Stomach (tissue), 9 donors: ENCODE data around the gene HLA-DPA1. TPM values are rescaled to one million over a fixed set of nuclear protein-coding genes. Genes with fewer than 3 reads are reported as not detected.
A peak's percentile ranks its signal among the peaks of the same experiment; 100 is the strongest.
"Not testable (repeated sequence)": the region's sequence is repeated elsewhere in the genome, so short reads cannot be mapped to it uniquely, and the experiment has no call there.

ENCODE experiments used
- DNase-seq, 2 donors: peaks; one replicate each; pipeline versions ENCODE4 v3.0.0 to v3.0.0-alpha.2; 2013 to 2019
- H3K27ac ChIP-seq, 5 donors: fragments of 200-600 bp in 4 of 5; sonication (generic) in 4 of 5; one replicate each; pipeline ENCODE4 v1.5.1; 2013 to 2019; ENCODE audit warnings: mild to moderate bottlenecking in 1 of 5, moderate library complexity in 1 of 5
- H3K27me3 ChIP-seq, 3 donors: fragments of 200-600 bp; sonication (generic); one replicate each; pipeline ENCODE4 v1.5.1; 2017 to 2019; ENCODE audit warnings: mixed run types in 1 of 3
- H3K36me3 ChIP-seq, 4 donors: fragments of 200-600 bp; sonication (generic); 1 replicate in 3 of 4; 2 replicates in 1 of 4; pipeline ENCODE4 v1.5.1; 2016 to 2019
- H3K4me1 ChIP-seq, 4 donors: fragments of 200-600 bp; sonication (generic); one replicate each; pipeline ENCODE4 v1.5.1; 2016 to 2019
- H3K4me3 ChIP-seq, 4 donors: fragments of 200-600 bp; sonication (generic) in 3 of 4; one replicate each; pipeline ENCODE4 v1.5.1; 2016 to 2019; ENCODE audit warnings: mild to moderate bottlenecking in 1 of 4
- H3K9me3 ChIP-seq, 4 donors: fragments of 200-600 bp; sonication (generic); one replicate each; pipeline ENCODE4 v1.5.1; 2016 to 2019
- CTCF ChIP-seq, 7 experiments: fragments of 450-650 bp in 4 of 7; fragments of 200-600 bp in 3 of 7; sonication (generic) in 3 of 7; IDR thresholded peaks; one replicate each; pipeline ENCODE4 v1.5.1; 2016 to 2019; ENCODE audit warnings: antibody characterized with exemption in 7 of 7, control low read depth in 2 of 7, mild to moderate bottlenecking in 1 of 7
- EP300 ChIP-seq: sonication (generic); formaldehyde crosslinking; IDR thresholded peaks from one replicate; pipeline ENCODE4 v1.6.1; 2017; ENCODE audit warnings: antibody characterized with exemption
- POLR2A ChIP-seq, 4 donors: fragments of 450-650 bp; IDR thresholded peaks; one replicate each; pipeline ENCODE4 v1.6.1; 2016; ENCODE audit warnings: antibody characterized with exemption in 4 of 4, control low read depth in 2 of 4, mild to moderate bottlenecking in 1 of 4, moderate library complexity in 1 of 4
- POLR2AphosphoS5 ChIP-seq, 3 donors: sonication (generic); formaldehyde crosslinking; IDR thresholded peaks; one replicate each; pipeline ENCODE4 v1.6.1; 2016; ENCODE audit warnings: antibody characterized with exemption in 3 of 3
- WGBS, 5 donors: extraction: QIAGEN DNeasy Blood & Tissue Kit in 3 of 5; methylation state at CpG; one replicate each; pipeline versions ENCODE4 v1.1.5 to v1.1.7; 2013 to 2018; 5-methylcytosine and 5-hydroxymethylcytosine counted together
- intact Hi-C: fragments of 100-400 bp; cut with DNase I; formaldehyde crosslinking; loops from one replicate; pipeline ENCODE4 v1.15.1; 2023; ENCODE audit warnings: low total_unique reads
- polyA plus RNA-seq, 3 donors: library from polyadenylated mRNA; stranded (reverse); fragments of 200-250 nt; gene quantifications; one replicate each; pipeline ENCODE4 v1.2.3, GENCODE V29; 2013
- total RNA-seq, 5 donors: library from RNA; depleted of rRNA; stranded (reverse); fragments of >200 nt; gene quantifications; one replicate each; pipeline versions ENCODE4 v1.1.0 to v1.2.3, GENCODE V29; 2014 to 2016
- donor health status: healthy with polysubstance abuse.
- donor health status: Bipolar disorder and iron deficiency.
- donor health status: healthy.

The HLA-DPA1 gene
- total and polyA plus RNA-seq, 8 donors = 0.29 to 171 (median 31.0) TPM

- H3K36me3 ChIP-seq = peaks cover 0 to 32% (median 15%) of the 10 kb centered on the region in 4 donors
- 0 to 62% (median 4%) methylated on average over 4 of the region's 4 CpGs for WGBS, 5 donors
- H3K27me3 ChIP-seq = no peaks in the 10 kb centered on the region
- H3K9me3 ChIP-seq = no peaks in the 10 kb centered on the region
- no peak overlapping the region for H3K27ac ChIP-seq
- no peak for TF ChIP-seq POLR2AphosphoS5 (IDR thresholded peaks at IDR 0.05)
- DNase-seq = no peak
- no peaks in the 10 kb centered on the region for H3K4me1 ChIP-seq
- H3K4me3 ChIP-seq = no peak overlapping the region
- intact Hi-C loops = no loop called here
Observed at GRCh38 chr6:33064723-33065122, 8.7 kb downstream of the HLA-DPA1 start.

GRCh38 chr6:33063435-33063834, 10.0 kb downstream of the HLA-DPA1 start:
- H3K36me3 ChIP-seq = peaks cover 0 to 20% (median 8%) of the 10 kb centered on the region in 4 donors
- H3K27ac ChIP-seq, H3K27me3 ChIP-seq, H3K4me1 ChIP-seq, intact Hi-C loops, H3K9me3 ChIP-seq, H3K4me3 ChIP-seq, DNase-seq: not testable (repeated sequence)
- 29 to 73% (median 37%) methylated on average over 2 to 5 of the region's 5 CpGs for WGBS, 5 donors

- H3K27me3 ChIP-seq = no peaks in the 10 kb centered on the region
- DNase-seq = no peak
- WGBS, 5 donors = 80 to 89% (median 84%) methylated on average over 2 of the region's 2 CpGs
- intact Hi-C loops = no loop called here
- no peak overlapping the region for H3K4me3 ChIP-seq
- H3K9me3 ChIP-seq = no peaks in the 10 kb centered on the region
- TF ChIP-seq POLR2AphosphoS5 (IDR thresholded peaks at IDR 0.05) (no peak), EP300 (no peak), CTCF (IDR thresholded peaks at IDR 0.05) (no peak), POLR2A (IDR thresholded peaks at IDR 0.05) (no peak)
- peaks cover 0 to 5% (median 1%) of the 10 kb centered on the region in 4 donors for H3K36me3 ChIP-seq
- no peaks in the 10 kb centered on the region for H3K4me1 ChIP-seq
- H3K27ac ChIP-seq = no peak overlapping the region
Observed at GRCh38 chr6:33061987-33062386, 11.5 kb downstream of the HLA-DPA1 start.

GRCh38 chr6:33057222-33058150, 16.0 kb downstream of the HLA-DPA1 start:
- no peaks in the 10 kb centered on the region for H3K36me3 ChIP-seq
- no peaks in the 10 kb centered on the region for H3K27me3 ChIP-seq
- no peak for DNase-seq
- H3K27ac ChIP-seq = no peak overlapping the region
- H3K4me3 ChIP-seq = no peak overlapping the region
- 51 to 77% (median 54%) methylated on average over 5 to 6 of the region's 6 CpGs for WGBS, 5 donors
- TF ChIP-seq POLR2AphosphoS5 (IDR thresholded peaks at IDR 0.05) (no peak), EP300 (no peak), POLR2A (IDR thresholded peaks at IDR 0.05) (no peak), CTCF (IDR thresholded peaks at IDR 0.05) (no peak)
- no peaks in the 10 kb centered on the region for H3K9me3 ChIP-seq
- no peaks in the 10 kb centered on the region for H3K4me1 ChIP-seq
- intact Hi-C loops = no loop called here

- no peak for TF ChIP-seq CTCF (IDR thresholded peaks at IDR 0.05)
- TF ChIP-seq POLR2AphosphoS5 (IDR thresholded peaks at IDR 0.05) = no peak
- intact Hi-C loops = no loop called here
- WGBS, 5 donors = 16 to 26% (median 24%) methylated on average over 4 of the region's 4 CpGs
Observed at GRCh38 chr6:33053230-33053629, 20.2 kb downstream of the HLA-DPA1 start.

More at GRCh38 chr6:33053230-33053629, 20.2 kb downstream of the HLA-DPA1 start:
- Histone ChIP-seq H3K36me3 (no peaks in the 10 kb centered on the region), H3K27me3 (peaks cover 0 to 9% (median 0%) of the 10 kb centered on the region in 3 donors), H3K27ac (peak overlapping the region in 2 of 5 donors; percentile 43 to 62), H3K9me3 (no peaks in the 10 kb centered on the region), H3K4me3 (no peak overlapping the region), H3K4me1 (peaks cover 0 to 10% (median 6%) of the 10 kb centered on the region in 4 donors)
- DNase-seq = no peak
